ENCODE results near the gene FNBP1.

- no peak for TF ChIP-seq RELA (CRISPR knock-in tag; IDR thresholded peaks at IDR 0.05; ENCODE audit: borderline replicate concordance)
- no peak for TF ChIP-seq SP1 (CRISPR knock-in tag; conservative IDR thresholded peaks at IDR 0.05)
- TF ChIP-seq NR2C2 (CRISPR knock-in tag; IDR thresholded peaks at IDR 0.05): no peak
- no peak for TF ChIP-seq ZNF671 (CRISPR knock-in tag; IDR thresholded peaks at IDR 0.05)
- no peak for TF ChIP-seq CTCF (IDR thresholded peaks at IDR 0.05)
- no peak for TF ChIP-seq ZBTB43 (CRISPR knock-in tag; IDR thresholded peaks at IDR 0.05)
- TF ChIP-seq CREM (CRISPR knock-in tag; IDR thresholded peaks at IDR 0.05): no peak
- no peak for TF ChIP-seq USF2 (CRISPR knock-in tag; IDR thresholded peaks at IDR 0.05)
Observed at GRCh38 chr9:129851821-129852220, 191.2 kb downstream of the FNBP1 start.
